Measurements from ENCODE around the gene CACUL1.
A peak's percentile ranks its signal among the peaks of the same experiment; 100 is the strongest.
"Not testable (repeated sequence)": the region's sequence is repeated elsewhere in the genome, so short reads cannot be mapped to it uniquely, and the experiment has no call there.

Gene CACUL1

DNA sequence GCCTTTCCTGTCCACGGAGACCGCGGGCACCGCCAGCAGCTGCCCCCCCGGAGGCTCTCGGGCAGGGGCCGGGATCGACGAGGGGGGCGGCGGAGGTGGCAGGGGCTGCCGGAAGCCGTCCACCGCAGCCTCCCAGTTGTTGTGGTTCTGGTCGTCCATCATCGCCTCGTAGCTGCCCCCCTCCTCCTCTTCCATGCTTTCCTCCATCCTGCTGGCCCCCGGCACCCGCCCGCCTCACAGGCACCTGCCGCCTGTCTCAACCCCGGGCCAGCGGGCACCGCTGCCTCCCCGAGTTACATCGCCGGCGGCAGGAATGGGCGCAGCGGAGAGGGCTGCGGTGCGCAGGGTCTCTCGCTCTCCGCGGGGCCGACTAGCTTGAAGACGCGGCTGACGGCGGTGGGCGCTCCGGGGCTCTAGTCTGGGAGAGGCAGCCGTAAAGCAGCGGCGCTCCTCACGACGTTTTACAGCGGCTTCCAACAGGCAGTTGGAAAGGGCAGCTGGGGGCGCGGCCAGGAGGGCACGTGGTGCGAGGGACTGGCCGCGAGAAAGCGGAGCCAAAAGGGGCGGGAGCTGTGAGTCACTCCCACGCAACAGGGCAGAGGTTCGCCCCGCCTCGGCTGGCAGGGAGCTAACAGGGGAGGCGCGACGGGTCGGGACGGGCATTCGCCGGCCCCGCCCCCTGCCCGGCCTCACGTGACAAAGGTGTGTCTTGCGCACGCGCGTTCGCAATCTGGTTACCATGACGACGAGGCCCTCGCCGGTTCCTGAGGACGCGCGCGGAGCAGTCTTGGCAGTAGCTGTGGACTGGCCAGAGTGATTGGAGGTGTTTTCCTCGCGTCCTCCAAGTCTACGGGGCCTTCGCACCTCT is at the start of gene CACUL1:
TSS of gene CACUL1 (minus strand) at position 415 of the 868 bp plus-strand sequence. CDS start at position 207, 208 bp downstream.
- peak; percentile 99 for DNase-seq (ENCODE audit: low read depth)
- H3K4me3 ChIP-seq (ENCODE audit: low read depth, low read length) = peak within 1 kb of the TSS; percentile 98
- TF ChIP-seq CTCF (IDR thresholded peaks at IDR 0.05; ENCODE audit: low read depth, low read length, missing control alignments) = no peak

DNA sequence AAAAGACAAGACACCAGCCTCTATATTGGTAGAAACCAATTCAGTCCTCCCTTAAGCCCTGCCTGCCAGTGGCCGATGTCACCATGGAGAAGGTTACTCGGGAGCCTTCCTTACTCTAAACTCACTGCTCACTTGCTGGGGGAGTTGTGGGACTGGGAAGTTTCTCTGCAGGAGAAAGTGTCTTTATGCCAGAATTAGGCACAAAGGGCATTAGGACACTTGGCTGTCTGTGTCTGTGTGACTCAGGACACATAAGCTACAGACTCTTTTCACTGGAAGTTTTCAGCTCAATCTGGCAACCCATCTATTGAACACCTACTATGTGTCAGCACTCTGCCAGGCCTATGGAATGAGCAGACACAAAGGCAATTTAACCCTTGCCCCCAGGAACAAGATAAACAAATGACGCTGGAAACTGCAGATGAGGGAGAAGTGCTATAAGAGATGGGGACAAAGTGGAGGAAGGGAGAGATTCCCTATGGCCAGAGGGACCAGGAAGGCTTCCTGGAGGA is 49.5 kb upstream of the CACUL1 start:
- H3K4me3 ChIP-seq (ENCODE audit: low read depth, low read length) = no peak overlapping the region
- TF ChIP-seq CTCF (IDR thresholded peaks at IDR 0.05; ENCODE audit: low read depth, low read length, missing control alignments) = no peak
- no peak for DNase-seq (ENCODE audit: low read depth)

- DNase-seq (ENCODE audit: low read depth) = no peak
- no peak overlapping the region for H3K4me3 ChIP-seq (ENCODE audit: low read depth, low read length)
- no peak for TF ChIP-seq CTCF (IDR thresholded peaks at IDR 0.05; ENCODE audit: low read depth, low read length, missing control alignments)
Observed at GRCh38 chr10:118802126-118802793, 47.5 kb upstream of the CACUL1 start.

GRCh38 chr10:118800920-118801319 is 46.1 kb upstream of the CACUL1 start:
- no peak overlapping the region for H3K4me3 ChIP-seq (ENCODE audit: low read depth, low read length)
- DNase-seq (ENCODE audit: low read depth) = no peak
- peak; percentile 37 for TF ChIP-seq CTCF (IDR thresholded peaks at IDR 0.05; ENCODE audit: low read depth, low read length, missing control alignments)

- H3K4me3 ChIP-seq (ENCODE audit: low read depth, low read length) = no peak overlapping the region
- TF ChIP-seq CTCF (IDR thresholded peaks at IDR 0.05; ENCODE audit: low read depth, low read length, missing control alignments) = no peak
- DNase-seq (ENCODE audit: low read depth) = no peak
Observed at GRCh38 chr10:118799777-118800176, 45.0 kb upstream of the CACUL1 start.

- no peak for DNase-seq (ENCODE audit: low read depth)
- TF ChIP-seq CTCF (IDR thresholded peaks at IDR 0.05; ENCODE audit: low read depth, low read length, missing control alignments) = no peak
- no peak overlapping the region for H3K4me3 ChIP-seq (ENCODE audit: low read depth, low read length)
Observed at GRCh38 chr10:118798231-118798662, 43.5 kb upstream of the CACUL1 start.

DNA sequence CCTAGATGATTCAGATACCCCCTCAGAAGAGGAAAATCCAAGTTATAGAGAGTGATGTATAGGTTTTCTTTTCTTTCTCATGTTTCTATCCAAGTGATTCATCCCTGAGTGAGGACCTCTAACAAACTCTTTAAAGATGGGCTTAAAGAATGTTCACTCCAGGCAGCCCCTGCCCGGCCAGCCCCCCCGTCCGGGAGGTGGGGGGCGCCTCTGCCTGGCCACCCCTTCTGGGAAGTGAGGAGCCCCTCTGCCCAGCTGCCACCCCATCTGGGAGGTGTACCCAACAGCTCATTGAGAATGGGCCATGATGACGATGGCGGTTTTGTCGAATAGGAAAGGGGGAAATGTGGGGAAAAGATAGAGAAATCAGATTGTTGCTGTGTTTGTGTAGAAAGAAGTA is 40.2 kb upstream of the CACUL1 start:
- not testable (repeated sequence) for DNase-seq (ENCODE audit: low read depth); H3K4me3 ChIP-seq (ENCODE audit: low read depth, low read length)
